Measurements from ENCODE around the gene TMEM132D. TPM values are rescaled to one million over a fixed set of nuclear protein-coding genes. Genes with fewer than 3 reads are reported as not detected.

Gene TMEM132D
- under 1 TPM; under 0.01 to 0.26 TPM for total RNA-seq

- H3K9me3 ChIP-seq = no peaks in the 10 kb centered on the region
- WGBS, 2 donors = 2 to 5% methylated on average over 7 to 67 of the region's 77 CpGs
- H3K36me3 ChIP-seq (replicated peaks in 1 of 2; ENCODE audit: insufficient read depth in 1 of 2, low read depth in 2 of 2) = no peaks in the 10 kb centered on the region
- H3K4me1 ChIP-seq = no peaks in the 10 kb centered on the region
- intact Hi-C loops (cut with DNase I) = no loop called here
- no peak within 1 kb of the TSS for H3K27ac ChIP-seq
- TF ChIP-seq POLR2A (IDR thresholded peaks at IDR 0.05) (no peak), CTCF (IDR thresholded peaks at IDR 0.05) (no peak)
- H3K4me3 ChIP-seq = no peak within 1 kb of the TSS
- ATAC-seq = no peak
- H3K27me3 ChIP-seq = no peaks in the 10 kb centered on the region
- DNase-seq = no peak
Measured at GRCh38 chr12:129903956-129904829, at the start of gene TMEM132D. TSS of gene TMEM132D (minus strand) at chr12:129904025.

GRCh38 chr12:129949651-129950050 is 45.8 kb upstream of the TMEM132D start:
- peaks cover 0 to 4% (median 0%) of the 10 kb centered on the region in 3 donors for H3K9me3 ChIP-seq
- intact Hi-C loops (cut with DNase I) = no loop called here
- ATAC-seq = no peak
- no peaks in the 10 kb centered on the region for H3K4me1 ChIP-seq
- H3K27ac ChIP-seq = no peak overlapping the region
- WGBS, 2 donors = 80 to 81% methylated on average over 16 of the region's 16 CpGs
- H3K27me3 ChIP-seq = no peaks in the 10 kb centered on the region
- no peak for DNase-seq
- no peak overlapping the region for H3K4me3 ChIP-seq
- no peaks in the 10 kb centered on the region for H3K36me3 ChIP-seq (replicated peaks in 1 of 2; ENCODE audit: insufficient read depth in 1 of 2, low read depth in 2 of 2)
- TF ChIP-seq CTCF (IDR thresholded peaks at IDR 0.05) (no peak), POLR2A (IDR thresholded peaks at IDR 0.05) (no peak)

- intact Hi-C loops (cut with DNase I) = no loop called here
- 36 to 60% methylated on average over 8 to 9 of the region's 9 CpGs for WGBS, 2 donors
- no peaks in the 10 kb centered on the region for H3K9me3 ChIP-seq
- no peak for DNase-seq
- TF ChIP-seq CTCF (IDR thresholded peaks at IDR 0.05) (no peak), POLR2A (IDR thresholded peaks at IDR 0.05) (no peak)
- H3K4me3 ChIP-seq = no peak overlapping the region
- H3K27ac ChIP-seq = no peak overlapping the region
- H3K4me1 ChIP-seq = no peaks in the 10 kb centered on the region
- ATAC-seq = no peak
- no peaks in the 10 kb centered on the region for H3K36me3 ChIP-seq (replicated peaks in 1 of 2; ENCODE audit: insufficient read depth in 1 of 2, low read depth in 2 of 2)
- no peaks in the 10 kb centered on the region for H3K27me3 ChIP-seq
Measured at GRCh38 chr12:129941618-129942017, 37.8 kb upstream of the TMEM132D start.

- TF ChIP-seq CTCF (IDR thresholded peaks at IDR 0.05) = no peak
- no peak for TF ChIP-seq POLR2A (IDR thresholded peaks at IDR 0.05)
- intact Hi-C loops (cut with DNase I) = no loop called here
- no peak for ATAC-seq
- no peak overlapping the region for H3K27ac ChIP-seq
- WGBS, 2 donors = 43 to 46% methylated on average over 7 of the region's 7 CpGs
- H3K9me3 ChIP-seq = no peaks in the 10 kb centered on the region
- no peak for DNase-seq
- H3K4me1 ChIP-seq = no peaks in the 10 kb centered on the region
- no peak overlapping the region for H3K4me3 ChIP-seq
- no peaks in the 10 kb centered on the region for H3K27me3 ChIP-seq
- no peaks in the 10 kb centered on the region for H3K36me3 ChIP-seq (replicated peaks in 1 of 2; ENCODE audit: insufficient read depth in 1 of 2, low read depth in 2 of 2)
Measured at GRCh38 chr12:129938089-129938488, 34.3 kb upstream of the TMEM132D start.

- TF ChIP-seq POLR2A (IDR thresholded peaks at IDR 0.05) (no peak), CTCF (IDR thresholded peaks at IDR 0.05) (no peak)
- no peak for DNase-seq
- Histone ChIP-seq H3K4me1 (no peaks in the 10 kb centered on the region), H3K9me3 (no peaks in the 10 kb centered on the region), H3K27ac (no peak overlapping the region), H3K27me3 (no peaks in the 10 kb centered on the region), H3K36me3 (replicated peaks in 1 of 2; ENCODE audit: insufficient read depth in 1 of 2, low read depth in 2 of 2) (no peaks in the 10 kb centered on the region), H3K4me3 (no peak overlapping the region)
- intact Hi-C loops (cut with DNase I) = no loop called here
- WGBS, 2 donors = 17 to 19% methylated on average over 5 of the region's 5 CpGs
- ATAC-seq = no peak
Measured at GRCh38 chr12:129937426-129937825, 33.6 kb upstream of the TMEM132D start.

Measured in body of pancreas (tissue), 4 donors.